IMR-90 (cell line): ENCODE results near the gene CRLF2. TPM values are rescaled to one million over a fixed set of nuclear protein-coding genes. Genes with fewer than 3 reads are reported as not detected.
"Not testable (repeated sequence)": the region's sequence is repeated elsewhere in the genome, so short reads cannot be mapped to it uniquely, and the experiment has no call there.

Experiments
- ATAC-seq: fragments of 200-7000 bp; cut with Tn5 transposase; 2 replicates; pipeline ENCODE4 v1.9.1; 2020; ENCODE audit warnings: low read depth, mild to moderate bottlenecking, moderate library complexity
- BruUV-seq: library from RNA; stranded (reverse); fragments of 400-500 nt; replicated peaks from 2 replicates; lab custom pipeline; 2021; lab: Mats Ljungman, UMichigan
- CTCF ChIA-PET: fragments of 300-600 bp; formaldehyde crosslinking; extraction: SDS; loops from one replicate; lab custom pipeline; 2021; ENCODE audit warnings: antibody characterized with exemption; lab: Yijun Ruan, JAX
- POLR2A ChIA-PET: fragments of 300-600 bp; sonication (Branson Sonifier 250); formaldehyde crosslinking; loops from one replicate; lab custom pipeline; 2022; ENCODE audit warnings: antibody characterized with exemption; ENCODE audit not compliant: unreplicated experiment; lab: Charles Lee
- DNase-seq: peaks from one replicate; pipeline ENCODE4 v3.0.0; 2013
- H2AFZ ChIP-seq: replicated peaks from 2 replicates; pipeline ENCODE3; 2013; ENCODE audit warnings: low read length, mild to moderate bottlenecking; ENCODE audit not compliant: poor library complexity
- H2AK5ac ChIP-seq: 2 replicates; pipeline ENCODE4 v1.6.1; 2013; ENCODE audit warnings: low read depth, low read length, inconsistent platforms
- H2AK9ac ChIP-seq: replicated peaks from 2 replicates; pipeline ENCODE3; 2013; ENCODE audit warnings: mild to moderate bottlenecking, low read depth, low read length, moderate library complexity; ENCODE audit not compliant: poor library complexity
- H2BK120ac ChIP-seq: 2 replicates; pipeline ENCODE4 v1.6.1; 2013; ENCODE audit warnings: low read depth, low read length, inconsistent platforms
- H2BK15ac ChIP-seq: 3 replicates; pipeline ENCODE4 v1.6.1; 2013; ENCODE audit warnings: low read depth, low read length, inconsistent platforms
- H2BK20ac ChIP-seq: 2 replicates; pipeline ENCODE4 v1.6.1; 2013; ENCODE audit warnings: low read depth, mild to moderate bottlenecking, inconsistent platforms, low read length, moderate library complexity
- H2BK5ac ChIP-seq: 2 replicates; pipeline ENCODE4 v1.6.1; 2013; ENCODE audit warnings: mild to moderate bottlenecking, low read depth, low read length, inconsistent platforms; ENCODE audit not compliant: poor library complexity, severe bottlenecking
- H3K14ac ChIP-seq: replicated peaks from 2 replicates; pipeline ENCODE4 v1.6.1; 2013; ENCODE audit warnings: low read depth, low read length, inconsistent platforms
- H3K18ac ChIP-seq: 2 replicates; pipeline ENCODE4 v1.6.1; 2013; ENCODE audit warnings: low read depth, low read length, control low read depth
- H3K23ac ChIP-seq: 2 replicates; pipeline ENCODE4 v1.6.1; 2013; ENCODE audit warnings: low read depth, low read length, inconsistent platforms
- H3K27ac ChIP-seq: 2 replicates; pipeline ENCODE4 v1.5.1; 2013; ENCODE audit warnings: mild to moderate bottlenecking, control low read depth, low read length; ENCODE audit not compliant: insufficient read depth
- H3K27me3 ChIP-seq: 2 replicates; pipeline ENCODE4 v1.6.1; 2013; ENCODE audit warnings: low read length; ENCODE audit not compliant: control insufficient read depth, insufficient read depth
- H3K36me3 ChIP-seq: 2 replicates; pipeline ENCODE4 v1.6.1; 2013; ENCODE audit warnings: low read length, mixed read lengths; ENCODE audit not compliant: control insufficient read depth, insufficient read depth
- H3K4ac ChIP-seq: 2 replicates; pipeline ENCODE4 v1.6.1; 2013; ENCODE audit warnings: low read depth, low read length, inconsistent platforms
- H3K4me1 ChIP-seq: 2 replicates; pipeline ENCODE4 v1.6.1; 2013; ENCODE audit warnings: low read length, mixed read lengths; ENCODE audit not compliant: control insufficient read depth, insufficient read depth
- H3K4me2 ChIP-seq: 2 replicates; pipeline ENCODE4 v1.6.1; 2013; ENCODE audit warnings: low read depth, mild to moderate bottlenecking, control low read depth, low read length, moderate library complexity
- H3K4me3 ChIP-seq: 2 replicates; pipeline ENCODE4 v1.5.1; 2013; ENCODE audit warnings: low read depth, mild to moderate bottlenecking, control low read depth, low read length, moderate library complexity; ENCODE audit not compliant: insufficient read depth
- H3K56ac ChIP-seq: 2 replicates; pipeline ENCODE4 v1.6.1; 2013; ENCODE audit warnings: low read length, inconsistent platforms; ENCODE audit not compliant: insufficient read depth; ENCODE audit errors: extremely low read depth
- H3K79me1 ChIP-seq, 2 experiments: 2 replicates each; pipeline ENCODE4 v1.6.1; 2013; ENCODE audit warnings: low read length in 2 of 2, inconsistent platforms in 1 of 2, low read depth in 1 of 2
- H3K9ac ChIP-seq: 2 replicates; pipeline ENCODE4 v1.6.1; 2013; ENCODE audit warnings: low read depth, low read length, control low read depth
- H3K9me1 ChIP-seq: 2 replicates; pipeline ENCODE4 v1.6.1; 2013; ENCODE audit warnings: low read length, inconsistent platforms; ENCODE audit not compliant: insufficient read depth
- H3K9me3 ChIP-seq: 2 replicates; pipeline ENCODE4 v1.6.1; 2013; ENCODE audit warnings: low read length; ENCODE audit not compliant: control insufficient read depth, insufficient read depth
- H4K20me1 ChIP-seq: 2 replicates; pipeline ENCODE4 v1.6.1; 2013; ENCODE audit warnings: low read length, inconsistent platforms; ENCODE audit not compliant: insufficient read depth
- H4K5ac ChIP-seq: 2 replicates; pipeline ENCODE4 v1.6.1; 2013; ENCODE audit warnings: mild to moderate bottlenecking, low read depth, low read length, control low read depth
- H4K8ac ChIP-seq, 2 experiments: 2 replicates each; pipeline ENCODE4 v1.6.1; 2013; ENCODE audit warnings: low read depth in 2 of 2, low read length in 2 of 2, control low read depth in 1 of 2, inconsistent platforms in 1 of 2
- H4K91ac ChIP-seq: 2 replicates; pipeline ENCODE4 v1.6.1; 2013; ENCODE audit warnings: low read depth, low read length, inconsistent platforms; ENCODE audit not compliant: insufficient read depth
- WGBS, 2 experiments: methylation state at CpG; one replicate each; pipeline versions ENCODE4 v1.1.5 to v1.1.7; 2013; ENCODE audit warnings: missing lambda C conversion rate in 2 of 2; ENCODE audit not compliant: insufficient read length in 1 of 2; ENCODE audit errors: extremely low coverage in 2 of 2; 5-methylcytosine and 5-hydroxymethylcytosine counted together
- dilution Hi-C: fragments of 300-500 bp; cut with HindIII; formaldehyde crosslinking; loops from one replicate; pipeline ENCODE4 v1.14.3; 2018; ENCODE audit warnings: low sequenced_read_pairs; ENCODE audit not compliant: unreplicated experiment
- in situ Hi-C: fragments of 300-500 bp; cut with MboI; formaldehyde crosslinking; loops from 3 replicates; pipeline ENCODE4 v1.14.3; 2019; ENCODE audit warnings: low sequenced_read_pairs, inconsistent platforms, mixed read lengths
- intact Hi-C: fragments of 100-400 bp; cut with micrococcal nuclease; formaldehyde crosslinking; loops from 2 replicates; pipeline ENCODE4 v1.10.0; 2022
- polyA plus RNA-seq, 3 experiments: library from polyadenylated mRNA; depleted of rRNA; stranded (reverse); fragments of >200 nt; gene quantifications; 2 replicates each; pipeline ENCODE4 v1.2.3, GENCODE V29; 2012; ENCODE audit warnings: low replicate concordance in 1 of 3
- total RNA-seq: library from RNA; depleted of rRNA; stranded (reverse); fragments of >200 nt; gene quantifications from 2 replicates; pipeline ENCODE4 v1.2.3, GENCODE V29; 2012

CRLF2 gene
- total and polyA plus RNA-seq, 2 of the 4 experiments (the other 2 are of a cell fraction) = not detected

DNA sequence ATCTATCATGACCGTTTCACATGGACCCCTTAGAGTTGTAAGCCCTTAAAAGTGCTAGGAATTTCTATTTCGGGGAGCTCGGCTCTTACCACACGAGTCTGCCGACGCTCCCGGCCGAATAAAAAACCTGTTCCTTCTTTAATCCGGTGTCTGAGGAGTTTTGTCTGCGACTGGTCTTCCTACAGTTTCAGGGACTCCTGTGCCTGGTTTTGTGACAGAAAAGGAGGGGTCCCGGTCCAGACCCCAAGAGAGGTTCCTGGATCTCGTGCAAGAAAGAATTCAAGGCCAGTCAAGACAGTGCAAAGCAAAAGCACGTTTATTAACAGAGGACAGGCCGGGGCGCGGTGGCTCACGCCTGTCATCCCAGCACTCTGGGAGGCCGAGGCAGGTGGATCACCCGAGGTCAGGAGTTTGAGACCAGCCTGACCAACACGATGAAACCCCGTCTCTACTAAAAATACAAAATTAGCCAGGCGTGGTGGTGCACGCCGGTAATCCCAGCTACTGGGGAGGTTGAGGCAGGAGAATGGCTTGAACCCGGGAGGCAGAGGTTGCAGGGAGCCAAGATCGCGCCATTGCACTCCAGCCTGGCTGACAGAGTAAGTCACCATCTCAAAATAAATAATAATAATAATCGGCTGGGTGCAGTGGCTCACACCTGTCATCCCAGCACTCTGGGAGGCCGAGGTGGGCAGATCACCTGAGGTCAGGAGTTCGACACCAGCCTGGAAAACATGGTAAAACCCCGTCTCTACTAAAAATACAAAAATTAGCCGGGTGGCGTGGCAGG, 35.7 kb downstream of the CRLF2 start:
- dilution Hi-C loops = not testable (repeated sequence)

DNA sequence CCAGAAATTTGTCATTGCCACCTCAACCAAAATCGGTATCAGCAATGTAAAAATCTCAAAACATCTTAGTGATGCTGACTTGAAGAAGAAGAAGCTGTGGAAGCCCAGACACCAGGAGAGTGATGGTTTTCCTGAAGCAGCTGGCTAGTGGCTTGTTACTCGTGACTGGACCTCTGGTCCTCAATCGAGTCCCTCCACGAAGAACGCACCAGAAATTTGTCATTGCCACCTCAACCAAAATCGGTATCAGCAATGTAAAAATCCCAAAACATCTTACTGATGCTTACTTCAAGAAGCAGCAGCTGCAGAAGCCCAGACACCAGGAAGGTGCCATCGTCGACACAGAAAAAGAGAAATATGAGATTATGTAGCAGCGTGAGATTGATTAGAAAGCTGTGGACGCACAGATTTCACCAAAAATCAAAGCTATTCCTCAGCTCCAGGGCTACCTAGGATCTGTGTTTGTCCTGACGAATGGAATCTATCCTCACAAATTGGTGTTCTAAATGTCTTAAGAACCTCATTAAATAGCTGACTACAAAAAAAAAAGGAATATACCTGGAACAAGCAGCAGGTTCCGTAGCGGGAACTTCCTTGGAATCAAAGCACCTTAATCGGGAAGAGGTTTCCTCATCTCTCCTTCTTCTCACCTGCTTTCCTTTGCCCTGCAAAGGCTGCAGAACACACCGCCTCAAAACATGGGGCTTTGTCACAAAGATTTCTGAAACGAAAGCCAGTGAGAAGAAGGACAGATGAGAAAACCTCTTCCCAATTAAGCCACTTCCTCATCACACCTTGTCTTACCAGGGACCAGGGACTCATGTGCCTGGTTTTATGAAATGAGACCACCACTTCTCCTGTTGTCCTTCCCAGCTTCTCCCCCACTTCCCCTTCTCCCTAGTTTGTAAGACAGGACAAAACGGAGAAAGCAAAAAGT, 37.6 kb downstream of the CRLF2 start:
- H3K27ac ChIP-seq, H3K9me1 ChIP-seq, H3K79me1 ChIP-seq, H4K5ac ChIP-seq, H3K9me3 ChIP-seq, H3K4me2 ChIP-seq, H3K4me3 ChIP-seq, H3K18ac ChIP-seq, H3K14ac ChIP-seq, H3K36me3 ChIP-seq, intact Hi-C loops, POLR2A ChIA-PET, CTCF ChIA-PET, H4K91ac ChIP-seq, H3K23ac ChIP-seq, H2BK120ac ChIP-seq, DNase-seq, H3K4me1 ChIP-seq, H2BK15ac ChIP-seq, H2AK9ac ChIP-seq, H2BK20ac ChIP-seq, H3K56ac ChIP-seq, BruUV-seq, H2AFZ ChIP-seq, H2BK5ac ChIP-seq, in situ Hi-C loops, H4K20me1 ChIP-seq, ATAC-seq, H3K27me3 ChIP-seq, H3K4ac ChIP-seq, dilution Hi-C loops, H3K9ac ChIP-seq, H4K8ac ChIP-seq, H2AK5ac ChIP-seq: not testable (repeated sequence)
- no CpG with 5 or more reads among the region's 17 CpGs for WGBS, 2 experiments

More for the DNA sequence above, 35.7 kb downstream of the CRLF2 start:
- H4K8ac ChIP-seq, BruUV-seq, H2BK5ac ChIP-seq, H3K23ac ChIP-seq, intact Hi-C loops, H2BK120ac ChIP-seq, ATAC-seq, DNase-seq, CTCF ChIA-PET, H2AFZ ChIP-seq, H3K18ac ChIP-seq, H3K36me3 ChIP-seq, H3K56ac ChIP-seq, H3K4ac ChIP-seq, H2BK15ac ChIP-seq, H3K4me1 ChIP-seq, H4K20me1 ChIP-seq, H3K14ac ChIP-seq, in situ Hi-C loops, H3K27me3 ChIP-seq, H3K9me1 ChIP-seq, H2BK20ac ChIP-seq, H2AK9ac ChIP-seq, POLR2A ChIA-PET, H3K4me3 ChIP-seq, H4K5ac ChIP-seq, H4K91ac ChIP-seq, H3K27ac ChIP-seq, H2AK5ac ChIP-seq, H3K9me3 ChIP-seq, H3K79me1 ChIP-seq, H3K9ac ChIP-seq, H3K4me2 ChIP-seq: not testable (repeated sequence)
- WGBS, 2 experiments = 20% methylated on average over 2 of the region's 33 CpGs; no CpG with 5 or more reads in 1 of the 2 experiments
